MM.1S (cell line): ENCODE results near the gene ACAP1.

Experiments used
- DNase-seq: peaks from one replicate; pipeline ENCODE4 v3.0.0-alpha.2; 2015
- H2AFZ ChIP-seq: fragments of 300-600 bp; sonication (generic); 2 replicates; pipeline ENCODE4 v1.6.0; 2016; ENCODE audit warnings: antibody characterized with exemption, low read length
- H3F3A ChIP-seq: fragments of 300-600 bp; sonication (generic); 2 replicates; pipeline ENCODE4 v1.6.1; 2016; ENCODE audit warnings: mild to moderate bottlenecking, antibody characterized with exemption, low read length, moderate library complexity, mixed read lengths; ENCODE audit not compliant: insufficient read depth
- H3K27ac ChIP-seq: fragments of 300-600 bp; sonication (generic); 2 replicates; pipeline ENCODE4 v1.5.1; 2016; ENCODE audit warnings: mild to moderate bottlenecking, low read length
- H3K27me3 ChIP-seq: fragments of 300-600 bp; sonication (generic); replicated peaks from 2 replicates; pipeline ENCODE4 v1.6.0; 2016; ENCODE audit warnings: low read length; ENCODE audit not compliant: insufficient read depth
- H3K36me3 ChIP-seq: fragments of 300-600 bp; sonication (generic); replicated peaks from 2 replicates; pipeline ENCODE4 v1.6.1; 2016; ENCODE audit warnings: mild to moderate bottlenecking, low read length, mixed read lengths; ENCODE audit not compliant: insufficient read depth
- H3K4me1 ChIP-seq: fragments of 300-600 bp; sonication (generic); 2 replicates; pipeline ENCODE4 v1.6.1; 2016; ENCODE audit warnings: low read length, mixed read lengths
- H3K4me2 ChIP-seq: fragments of 300-600 bp; sonication (generic); 2 replicates; pipeline ENCODE4 v1.6.0; 2016; ENCODE audit warnings: low read depth, low read length
- H3K4me3 ChIP-seq: fragments of 300-600 bp; sonication (generic); 2 replicates; pipeline ENCODE4 v1.5.1; 2016; ENCODE audit warnings: low read length, mixed read lengths
- H3K79me2 ChIP-seq: fragments of 300-600 bp; sonication (generic); 2 replicates; pipeline ENCODE4 v1.6.1; 2016; ENCODE audit warnings: mixed run types, low read length, mixed read lengths
- H3K9ac ChIP-seq: fragments of 300-600 bp; sonication (generic); 2 replicates; pipeline ENCODE4 v1.6.1; 2016; ENCODE audit warnings: low read length, mixed read lengths
- H3K9me2 ChIP-seq: fragments of 300-600 bp; sonication (generic); replicated peaks from 2 replicates; pipeline ENCODE4 v1.6.1; 2016; ENCODE audit warnings: mild to moderate bottlenecking, low read length, mixed read lengths; ENCODE audit not compliant: insufficient read depth
- H3K9me3 ChIP-seq: fragments of 300-600 bp; sonication (generic); replicated peaks from 2 replicates; pipeline ENCODE4 v1.6.1; 2016; ENCODE audit warnings: mild to moderate bottlenecking, low read length, mixed read lengths; ENCODE audit not compliant: insufficient read depth
- H4K20me1 ChIP-seq: fragments of 300-600 bp; sonication (generic); 2 replicates; pipeline ENCODE4 v1.6.1; 2016; ENCODE audit warnings: mild to moderate bottlenecking, low read length, moderate library complexity, mixed read lengths; ENCODE audit not compliant: insufficient read depth
- EZH2 ChIP-seq: fragments of 300-600 bp; sonication (generic); optimal IDR thresholded peaks from 2 replicates; pipeline ENCODE3; 2017; ENCODE audit warnings: low read depth, mild to moderate bottlenecking, antibody characterized with exemption, low read length, mixed read lengths
- EZH2phosphoT487 ChIP-seq: fragments of 300-600 bp; sonication (generic); IDR thresholded peaks from 2 replicates; pipeline ENCODE4 v1.6.1; 2018; ENCODE audit warnings: antibody characterized with exemption, low read length
- TF ChIP-seq, protein P1 (sequence below): fragments of 300-600 bp; sonication (generic); IDR thresholded peaks from 2 replicates; pipeline ENCODE4 v1.5.1; 2016; ENCODE audit warnings: antibody characterized with exemption, low read length, mixed read lengths

The ACAP1 gene

DNA sequence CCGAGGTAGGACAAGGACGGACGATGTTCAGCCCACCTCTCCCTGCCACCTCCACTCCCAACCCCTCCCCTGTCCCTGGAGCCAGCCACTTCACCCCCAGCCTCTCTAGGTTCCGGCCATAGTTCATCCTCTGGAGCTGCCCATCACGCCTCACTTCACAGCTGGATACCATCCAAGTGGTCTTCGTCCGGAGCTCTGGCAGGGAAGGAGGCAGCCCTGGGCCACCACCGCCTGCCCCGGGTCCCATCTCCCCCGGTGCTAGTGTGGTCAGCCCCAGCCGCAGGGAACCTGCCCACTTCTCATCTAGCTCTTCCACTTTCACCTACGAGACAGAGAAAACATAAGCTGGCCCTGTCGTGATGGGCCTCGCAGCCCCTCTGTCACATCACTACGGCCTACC is 14.9 kb upstream of the ACAP1 start:
- no peaks in the 10 kb centered on the region for H3K36me3 ChIP-seq
- no peak overlapping the region for H3K27ac ChIP-seq
- H3K4me1 ChIP-seq: no peaks in the 10 kb centered on the region
- no peaks in the 10 kb centered on the region for H4K20me1 ChIP-seq
- no peaks in the 10 kb centered on the region for H3K9me3 ChIP-seq
- no peak overlapping the region for H3K4me2 ChIP-seq
- no peaks in the 10 kb centered on the region for H3K27me3 ChIP-seq
- H3F3A ChIP-seq: no peaks in the 10 kb centered on the region
- TF ChIP-seq, protein P1, sequence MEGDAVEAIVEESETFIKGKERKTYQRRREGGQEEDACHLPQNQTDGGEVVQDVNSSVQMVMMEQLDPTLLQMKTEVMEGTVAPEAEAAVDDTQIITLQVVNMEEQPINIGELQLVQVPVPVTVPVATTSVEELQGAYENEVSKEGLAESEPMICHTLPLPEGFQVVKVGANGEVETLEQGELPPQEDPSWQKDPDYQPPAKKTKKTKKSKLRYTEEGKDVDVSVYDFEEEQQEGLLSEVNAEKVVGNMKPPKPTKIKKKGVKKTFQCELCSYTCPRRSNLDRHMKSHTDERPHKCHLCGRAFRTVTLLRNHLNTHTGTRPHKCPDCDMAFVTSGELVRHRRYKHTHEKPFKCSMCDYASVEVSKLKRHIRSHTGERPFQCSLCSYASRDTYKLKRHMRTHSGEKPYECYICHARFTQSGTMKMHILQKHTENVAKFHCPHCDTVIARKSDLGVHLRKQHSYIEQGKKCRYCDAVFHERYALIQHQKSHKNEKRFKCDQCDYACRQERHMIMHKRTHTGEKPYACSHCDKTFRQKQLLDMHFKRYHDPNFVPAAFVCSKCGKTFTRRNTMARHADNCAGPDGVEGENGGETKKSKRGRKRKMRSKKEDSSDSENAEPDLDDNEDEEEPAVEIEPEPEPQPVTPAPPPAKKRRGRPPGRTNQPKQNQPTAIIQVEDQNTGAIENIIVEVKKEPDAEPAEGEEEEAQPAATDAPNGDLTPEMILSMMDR: no peak
- TF ChIP-seq EZH2: no peak
- TF ChIP-seq EZH2phosphoT487: no peak
- no peak overlapping the region for H3K4me3 ChIP-seq
- H3K9ac ChIP-seq: no peak overlapping the region
- H3K9me2 ChIP-seq: no peaks in the 10 kb centered on the region
- DNase-seq: no peak
- H2AFZ ChIP-seq: no peak overlapping the region
- no peaks in the 10 kb centered on the region; the same call in 1 of the 2 replicates for H3K79me2 ChIP-seq

DNA sequence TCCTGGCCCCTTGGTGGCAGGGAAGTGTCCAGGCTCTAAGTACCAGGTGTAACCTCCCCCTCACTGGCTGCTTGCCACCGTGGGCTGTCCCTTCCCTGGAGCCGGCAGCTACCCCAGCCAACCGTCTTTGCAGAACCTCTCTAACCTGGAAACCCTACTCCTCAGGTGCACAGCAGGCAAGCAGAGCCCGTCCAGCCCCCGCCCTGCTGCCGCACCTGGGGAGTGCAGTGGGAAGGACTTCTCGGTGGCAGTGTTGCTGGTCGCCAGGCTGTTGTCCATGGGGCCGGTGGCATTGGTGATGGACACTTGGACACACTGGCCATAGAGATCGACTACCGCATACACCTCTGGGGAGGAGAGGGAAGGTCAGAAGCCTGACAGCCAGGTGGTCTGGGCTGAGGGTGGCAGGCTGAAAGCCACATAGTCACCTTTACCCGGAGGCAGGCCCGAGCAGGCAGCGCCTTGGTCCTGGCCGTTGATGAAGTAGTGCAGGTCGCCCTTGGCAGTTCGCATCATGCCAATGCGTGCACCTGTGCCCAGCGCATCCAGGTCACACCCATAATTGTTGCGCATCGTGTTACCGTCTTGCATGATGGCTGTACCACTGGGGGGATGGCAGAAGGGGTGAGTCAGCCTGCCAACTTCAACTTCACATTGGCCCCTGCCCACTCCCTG is 13.7 kb upstream of the ACAP1 start:
- H3K4me3 ChIP-seq: no peak overlapping the region
- peaks cover 5% of the 10 kb centered on the region for H3K79me2 ChIP-seq
- DNase-seq: no peak
- H3K36me3 ChIP-seq: no peaks in the 10 kb centered on the region
- H3K4me2 ChIP-seq: no peak overlapping the region
- H3K9me2 ChIP-seq: no peaks in the 10 kb centered on the region
- H3K9ac ChIP-seq: no peak overlapping the region
- TF ChIP-seq EZH2phosphoT487 (no peak), EZH2 (no peak)
- TF ChIP-seq, protein P1: no peak
- no peaks in the 10 kb centered on the region for H3F3A ChIP-seq
- H3K9me3 ChIP-seq: no peaks in the 10 kb centered on the region
- H3K27ac ChIP-seq: no peak overlapping the region
- no peaks in the 10 kb centered on the region for H3K27me3 ChIP-seq
- no peak overlapping the region for H2AFZ ChIP-seq
- no peaks in the 10 kb centered on the region for H4K20me1 ChIP-seq
- H3K4me1 ChIP-seq: no peaks in the 10 kb centered on the region

DNA sequence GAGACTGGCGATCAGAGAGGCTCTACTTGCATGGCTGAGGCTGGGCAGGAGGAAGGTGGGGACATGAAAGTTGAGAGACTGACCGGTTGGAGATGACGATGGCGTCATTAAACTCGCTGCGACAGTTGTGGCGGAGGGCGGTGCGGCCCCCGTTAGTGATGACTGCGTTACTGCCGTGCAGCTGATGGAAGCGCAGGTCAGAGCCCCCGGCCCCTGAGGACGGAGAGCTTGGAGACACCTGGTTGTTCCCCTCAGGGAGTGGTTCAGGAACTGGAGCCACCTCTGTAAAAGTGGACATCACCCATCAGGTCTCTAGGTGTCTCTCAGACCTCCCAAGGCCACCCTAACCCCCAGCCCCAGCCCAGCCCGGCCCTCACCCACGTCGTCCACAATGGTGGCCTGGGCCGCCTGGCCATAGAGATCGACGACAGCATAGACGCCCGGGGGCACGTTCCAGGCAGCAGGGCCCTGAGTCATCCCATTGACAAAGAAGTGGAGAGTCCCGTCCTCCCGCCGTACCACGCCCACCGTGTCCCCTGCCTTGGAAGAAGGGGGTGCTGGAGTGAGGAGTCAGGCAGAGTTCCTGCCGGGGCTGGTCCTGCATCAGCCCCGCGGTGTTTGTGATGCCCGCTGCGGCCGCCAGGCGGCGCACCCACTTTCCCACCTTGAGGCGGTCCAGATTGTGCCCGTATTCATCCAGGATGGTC is 12.4 kb upstream of the ACAP1 start:
- Histone ChIP-seq H3K4me1 (peaks cover 6% of the 10 kb centered on the region; the same call in 1 of the 2 replicates), H4K20me1 (no peaks in the 10 kb centered on the region), H3K79me2 (peaks cover 17% of the 10 kb centered on the region), H3K9ac (no peak overlapping the region), H3K4me3 (no peak overlapping the region), H3K27me3 (no peaks in the 10 kb centered on the region), H2AFZ (no peak overlapping the region), H3F3A (no peaks in the 10 kb centered on the region; the same call in 1 of the 2 replicates), H3K27ac (no peak overlapping the region), H3K9me2 (no peaks in the 10 kb centered on the region), H3K9me3 (no peaks in the 10 kb centered on the region), H3K36me3 (no peaks in the 10 kb centered on the region), H3K4me2 (no peak overlapping the region)
- no peak for DNase-seq
- TF ChIP-seq EZH2phosphoT487 (no peak), EZH2 (no peak)
- TF ChIP-seq, protein P1: peak; percentile 54
